Coronary artery (tissue), 2 donors: ENCODE results near the gene ING2.

Experiments
- DNase-seq: peaks from one replicate; pipeline ENCODE4 v3.0.0-alpha.2; 2017; ENCODE audit warnings: low spot score
- H3K27ac ChIP-seq, 2 donors: fragments of 200-600 bp; sonication (generic); one replicate each; pipeline ENCODE4 v1.5.1; 2016 to 2019
- H3K4me3 ChIP-seq: fragments of 200-600 bp; sonication (generic); 2 replicates; pipeline ENCODE4 v1.5.1; 2016; ENCODE audit warnings: mild to moderate bottlenecking, moderate library complexity
- CTCF ChIP-seq: fragments of 200-600 bp; sonication (generic); IDR thresholded peaks from one replicate; pipeline ENCODE4 v1.5.1; 2019; ENCODE audit warnings: antibody characterized with exemption

Gene ING2

DNA sequence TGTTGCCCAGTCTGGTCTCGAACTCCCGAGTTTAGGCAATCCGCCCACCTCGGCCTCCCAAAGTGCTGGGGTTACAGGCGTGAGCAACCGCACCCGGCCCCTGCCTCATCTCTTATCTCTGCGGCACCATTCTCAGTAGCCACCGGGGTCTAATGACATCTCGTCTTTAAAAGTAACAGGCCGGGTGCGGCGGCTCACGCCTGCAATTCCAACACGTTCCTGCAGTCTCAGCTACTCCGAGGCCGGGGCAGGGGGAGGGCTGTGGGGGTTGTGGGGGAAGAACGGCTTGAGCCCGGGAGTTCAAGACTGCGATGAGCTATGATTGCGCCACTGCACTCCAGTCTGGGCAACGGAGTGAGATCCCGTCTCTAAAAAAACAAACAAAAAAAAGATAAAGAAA is 28.8 kb downstream of the ING2 start:
- no peak for TF ChIP-seq CTCF
- no peak overlapping the region for H3K4me3 ChIP-seq
- no peak for DNase-seq
- no peak overlapping the region for H3K27ac ChIP-seq

DNA sequence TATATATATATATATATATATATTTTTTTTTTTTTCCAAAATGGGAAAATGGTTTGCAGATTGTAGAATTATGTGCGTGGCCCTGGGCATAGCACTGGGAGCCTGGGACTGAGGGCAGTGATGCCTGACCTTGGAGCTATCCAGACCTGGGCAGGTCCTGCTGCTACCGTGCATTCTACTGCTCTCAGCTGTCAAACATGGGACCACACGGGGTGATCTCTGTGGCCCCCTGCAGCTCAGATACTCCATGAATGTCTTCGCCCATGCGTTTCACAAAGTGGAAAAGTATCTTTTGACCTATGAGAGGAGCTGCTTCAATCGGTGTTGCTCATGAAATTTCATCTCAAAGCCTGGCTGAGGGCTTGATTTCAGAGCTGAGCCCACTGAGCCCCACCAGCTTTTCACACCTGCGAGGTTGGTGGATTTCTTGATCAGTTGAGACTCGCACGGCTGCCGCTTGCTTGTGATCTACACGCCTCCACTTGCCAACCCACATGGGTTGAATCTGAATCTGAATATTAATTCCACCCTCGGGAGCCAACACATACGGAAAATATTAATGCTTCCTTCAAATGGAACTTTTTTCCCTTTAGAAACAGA is 35.7 kb downstream of the ING2 start:
- no peak for DNase-seq
- H3K27ac ChIP-seq, result no peak overlapping the region
- peak overlapping the region; percentile 41 for H3K4me3 ChIP-seq
- TF ChIP-seq CTCF, result no peak

DNA sequence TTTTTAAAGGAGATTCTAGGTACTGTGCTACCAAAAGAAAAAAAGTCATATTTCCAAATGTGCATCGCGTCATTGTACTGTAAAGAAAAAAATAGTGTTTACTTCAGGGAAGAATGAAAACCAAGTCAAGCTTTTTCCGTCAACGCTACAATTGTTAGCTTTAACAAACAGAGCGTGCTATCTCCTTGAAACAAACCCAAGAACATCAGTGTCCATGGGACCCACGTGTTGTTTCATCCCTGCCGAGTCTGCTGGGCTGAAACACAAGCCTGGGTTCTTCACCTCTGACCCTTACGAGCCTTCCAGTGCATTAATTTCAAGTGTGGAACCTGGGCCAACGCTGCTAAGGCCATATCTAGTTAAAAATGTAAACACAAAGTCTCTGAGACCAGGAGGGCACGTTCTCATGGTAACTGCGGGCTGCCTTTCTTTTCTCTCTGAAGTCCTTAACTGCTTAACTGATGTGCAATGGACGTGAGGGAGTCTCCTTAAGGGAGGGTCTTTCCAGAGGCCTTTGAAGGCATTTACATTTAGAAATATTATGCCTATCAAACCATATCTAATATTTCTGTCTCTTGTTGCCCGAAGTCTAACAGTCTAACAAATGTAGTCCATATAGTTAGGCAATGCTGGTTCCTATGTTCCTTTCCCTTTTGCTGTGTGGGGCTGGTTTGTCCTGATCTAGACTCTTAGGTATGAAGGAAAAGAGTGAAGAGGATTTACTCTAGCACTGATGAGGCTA is 36.3 kb downstream of the ING2 start:
- no peak for DNase-seq
- Histone ChIP-seq H3K27ac (peak overlapping the region in 1 of 2 donors; percentile 50), H3K4me3 (peak overlapping the region; percentile 41)
- no peak for TF ChIP-seq CTCF

- Histone ChIP-seq H3K27ac (peak overlapping the region in 1 of 2 donors; percentile 50), H3K4me3 (no peak overlapping the region)
- no peak for TF ChIP-seq CTCF
- DNase-seq, result no peak
These were observed 36.8 kb downstream of the ING2 start for GRCh38 chr4:183541752-183542040.

DNA sequence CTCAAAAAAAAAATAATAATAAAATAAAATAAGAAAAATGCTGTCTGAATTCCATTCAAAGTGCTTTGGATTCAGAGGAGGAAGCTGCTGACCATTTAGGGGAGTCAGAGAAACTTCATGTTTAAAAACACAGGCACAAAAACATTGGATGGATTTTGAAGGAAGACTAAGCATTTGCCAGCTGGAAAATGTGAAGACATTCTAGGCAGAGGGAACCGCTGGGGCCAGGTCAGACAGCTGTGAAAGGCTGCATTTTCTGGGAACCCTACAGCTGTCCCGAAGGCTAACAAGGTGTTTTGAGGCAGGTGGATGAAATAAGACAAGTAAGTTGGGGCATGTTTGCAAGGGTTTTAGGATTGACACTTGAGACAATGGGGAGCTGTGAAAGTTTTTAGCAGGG is 38.6 kb downstream of the ING2 start:
- DNase-seq, result no peak
- TF ChIP-seq CTCF, result no peak
- Histone ChIP-seq H3K4me3 (no peak overlapping the region), H3K27ac (no peak overlapping the region)

- Histone ChIP-seq H3K27ac (no peak overlapping the region), H3K4me3 (no peak overlapping the region)
- DNase-seq, result no peak
- no peak for TF ChIP-seq CTCF
These were observed 39.3 kb downstream of the ING2 start for GRCh38 chr4:183544109-183544508.

GRCh38 chr4:183546376-183546775 is 41.5 kb downstream of the ING2 start:
- DNase-seq, result no peak
- Histone ChIP-seq H3K27ac (no peak overlapping the region), H3K4me3 (no peak overlapping the region)
- no peak for TF ChIP-seq CTCF
